ENCODE measurements around the gene GALNT10.

The GALNT10 gene

GRCh38 chr5:154273963-154274827 is 83.7 kb downstream of the GALNT10 start:
- peaks cover 36% of the 10 kb centered on the region for H3K4me1 Mint-ChIP-seq
- no peaks in the 10 kb centered on the region for H3K27me3 Mint-ChIP-seq
- no peak for ATAC-seq
- peaks cover 6% of the 10 kb centered on the region for H3K36me3 Mint-ChIP-seq
- no peak overlapping the region for H3K27ac Mint-ChIP-seq
- H3K4me3 Mint-ChIP-seq: no peak overlapping the region
- no peaks in the 10 kb centered on the region for H3K9me3 Mint-ChIP-seq

DNA sequence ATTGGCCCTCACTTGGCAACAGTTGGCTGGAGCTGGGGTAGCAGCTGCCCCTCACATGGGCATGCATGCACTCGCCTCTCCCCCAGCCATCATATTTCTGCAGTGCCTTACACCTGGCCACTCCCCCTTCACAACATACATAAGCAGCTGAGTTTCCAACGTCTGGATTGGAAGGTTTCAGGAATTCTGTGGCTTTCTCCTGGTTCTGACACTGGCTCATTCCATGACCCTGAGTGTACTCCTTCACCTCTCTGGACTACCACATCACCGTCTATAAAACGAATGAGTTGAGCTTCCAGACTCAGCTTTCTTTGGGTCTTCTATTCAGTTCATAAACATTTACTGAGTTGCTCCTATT is 84.3 kb downstream of the GALNT10 start:
- H3K27ac Mint-ChIP-seq: no peak overlapping the region
- no peak overlapping the region for H3K4me3 Mint-ChIP-seq
- ATAC-seq: no peak
- no peaks in the 10 kb centered on the region for H3K27me3 Mint-ChIP-seq
- H3K9me3 Mint-ChIP-seq: no peaks in the 10 kb centered on the region
- peaks cover 6% of the 10 kb centered on the region for H3K36me3 Mint-ChIP-seq
- H3K4me1 Mint-ChIP-seq: peaks cover 36% of the 10 kb centered on the region

GRCh38 chr5:154275566-154275965 is 85.0 kb downstream of the GALNT10 start:
- H3K36me3 Mint-ChIP-seq: peaks cover 6% of the 10 kb centered on the region
- peaks cover 36% of the 10 kb centered on the region for H3K4me1 Mint-ChIP-seq

DNA sequence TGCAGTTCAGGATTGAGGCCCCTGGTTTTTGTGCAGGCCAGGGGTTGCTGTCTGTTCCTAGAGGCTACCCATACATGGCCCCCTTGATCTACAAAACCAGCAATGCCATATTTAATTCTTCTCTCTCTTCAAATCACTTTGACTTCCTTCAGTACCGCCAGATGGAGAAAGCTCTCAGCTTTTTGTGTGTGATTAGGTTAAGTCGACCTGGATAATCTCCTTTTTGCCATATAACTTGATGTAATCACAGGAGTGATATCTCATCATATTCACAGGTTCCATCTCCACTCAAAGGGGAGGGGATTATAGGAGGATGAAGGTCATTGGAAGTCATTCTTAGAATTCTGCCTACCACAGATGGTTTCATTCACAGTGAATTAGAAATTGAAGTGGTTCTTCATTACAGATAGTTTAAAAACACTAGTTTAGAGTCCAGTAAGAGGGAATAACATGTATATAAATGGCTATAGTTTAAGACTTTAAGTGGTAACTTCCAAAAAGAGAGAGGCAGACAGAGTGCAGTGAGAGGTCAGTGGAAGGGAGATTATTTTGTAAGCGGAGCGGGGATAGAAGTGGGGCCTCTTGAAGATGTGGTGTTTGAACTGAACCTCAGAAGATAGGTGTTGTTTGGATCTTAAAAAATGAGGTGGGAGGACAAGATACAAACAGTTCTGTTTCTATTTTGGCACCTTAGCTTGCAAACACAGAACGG is 85.9 kb downstream of the GALNT10 start:
- peaks cover 6% of the 10 kb centered on the region for H3K36me3 Mint-ChIP-seq
- H3K4me1 Mint-ChIP-seq: peaks cover 36% of the 10 kb centered on the region
- H3K27me3 Mint-ChIP-seq: no peaks in the 10 kb centered on the region
- no peaks in the 10 kb centered on the region for H3K9me3 Mint-ChIP-seq
- no peak overlapping the region for H3K4me3 Mint-ChIP-seq
- no peak for ATAC-seq
- H3K27ac Mint-ChIP-seq: peak overlapping the region; percentile 11

More at GRCh38 chr5:154275566-154275965, 85.0 kb downstream of the GALNT10 start:
- ATAC-seq: no peak
- H3K4me3 Mint-ChIP-seq: no peak overlapping the region
- no peaks in the 10 kb centered on the region for H3K9me3 Mint-ChIP-seq
- no peaks in the 10 kb centered on the region for H3K27me3 Mint-ChIP-seq
- no peak overlapping the region for H3K27ac Mint-ChIP-seq

GRCh38 chr5:154276973-154277331 is 86.4 kb downstream of the GALNT10 start:
- Mint-ChIP-seq H3K4me3 (no peak overlapping the region), H3K4me1 (peaks cover 31% of the 10 kb centered on the region), H3K36me3 (peaks cover 6% of the 10 kb centered on the region), H3K9me3 (no peaks in the 10 kb centered on the region), H3K27ac (peak overlapping the region; percentile 11), H3K27me3 (no peaks in the 10 kb centered on the region)
- ATAC-seq: no peak

DNA sequence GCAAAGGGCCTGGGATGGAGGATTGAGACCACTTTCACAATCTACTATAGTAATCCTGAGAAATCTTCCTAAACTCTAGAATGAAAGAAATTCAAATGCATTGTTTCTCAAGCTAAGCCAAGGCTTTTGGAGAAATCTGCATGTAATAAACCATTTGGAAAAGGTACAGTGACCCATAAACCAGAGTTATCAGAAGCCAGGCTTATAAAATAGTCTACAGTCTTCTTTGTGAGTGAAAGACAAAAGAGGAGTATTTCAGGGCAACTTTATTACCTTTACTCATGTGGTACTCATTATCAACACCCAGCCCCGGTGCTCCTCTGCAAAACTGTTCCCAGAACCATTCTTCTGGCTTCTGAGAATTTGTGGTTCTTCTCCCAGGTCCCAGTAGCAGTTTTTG is 87.0 kb downstream of the GALNT10 start:
- H3K27ac Mint-ChIP-seq: no peak overlapping the region
- H3K9me3 Mint-ChIP-seq: no peaks in the 10 kb centered on the region
- H3K36me3 Mint-ChIP-seq: peaks cover 6% of the 10 kb centered on the region
- H3K4me1 Mint-ChIP-seq: peaks cover 30% of the 10 kb centered on the region
- no peak for ATAC-seq
- H3K4me3 Mint-ChIP-seq: no peak overlapping the region
- H3K27me3 Mint-ChIP-seq: no peaks in the 10 kb centered on the region

- no peak for ATAC-seq
- Mint-ChIP-seq H3K27ac (no peak overlapping the region), H3K9me3 (no peaks in the 10 kb centered on the region), H3K4me1 (peaks cover 23% of the 10 kb centered on the region), H3K4me3 (no peak overlapping the region), H3K27me3 (no peaks in the 10 kb centered on the region), H3K36me3 (peaks cover 6% of the 10 kb centered on the region)
These were observed 87.7 kb downstream of the GALNT10 start for GRCh38 chr5:154278186-154278585.

GRCh38 chr5:154278908-154279307 is 88.4 kb downstream of the GALNT10 start:
- Mint-ChIP-seq H3K4me3 (no peak overlapping the region), H3K27me3 (no peaks in the 10 kb centered on the region), H3K9me3 (no peaks in the 10 kb centered on the region), H3K4me1 (peaks cover 22% of the 10 kb centered on the region), H3K27ac (no peak overlapping the region), H3K36me3 (peaks cover 6% of the 10 kb centered on the region)
- ATAC-seq: no peak

- no peaks in the 10 kb centered on the region for H3K27me3 Mint-ChIP-seq
- H3K4me3 Mint-ChIP-seq: no peak overlapping the region
- no peaks in the 10 kb centered on the region for H3K9me3 Mint-ChIP-seq
- H3K36me3 Mint-ChIP-seq: peaks cover 17% of the 10 kb centered on the region
- H3K4me1 Mint-ChIP-seq: peaks cover 47% of the 10 kb centered on the region
- peak overlapping the region; percentile 48 for H3K27ac Mint-ChIP-seq
- peak; percentile 97 for ATAC-seq
These were observed 93.9 kb downstream of the GALNT10 start for GRCh38 chr5:154284433-154284832.

GRCh38 chr5:154285661-154286408 is 95.3 kb downstream of the GALNT10 start:
- H3K27ac Mint-ChIP-seq: peak overlapping the region; percentile 48
- no peaks in the 10 kb centered on the region for H3K9me3 Mint-ChIP-seq
- peaks cover 47% of the 10 kb centered on the region for H3K4me1 Mint-ChIP-seq
- no peaks in the 10 kb centered on the region for H3K27me3 Mint-ChIP-seq
- no peak for ATAC-seq
- peaks cover 17% of the 10 kb centered on the region for H3K36me3 Mint-ChIP-seq
- no peak overlapping the region for H3K4me3 Mint-ChIP-seq

- no peak overlapping the region for H3K27ac Mint-ChIP-seq
- peaks cover 47% of the 10 kb centered on the region for H3K4me1 Mint-ChIP-seq
- H3K9me3 Mint-ChIP-seq: no peaks in the 10 kb centered on the region
- no peak overlapping the region for H3K4me3 Mint-ChIP-seq
- peaks cover 17% of the 10 kb centered on the region for H3K36me3 Mint-ChIP-seq
- ATAC-seq: no peak
- no peaks in the 10 kb centered on the region for H3K27me3 Mint-ChIP-seq
These were observed 96.0 kb downstream of the GALNT10 start for GRCh38 chr5:154286557-154286956.

DNA sequence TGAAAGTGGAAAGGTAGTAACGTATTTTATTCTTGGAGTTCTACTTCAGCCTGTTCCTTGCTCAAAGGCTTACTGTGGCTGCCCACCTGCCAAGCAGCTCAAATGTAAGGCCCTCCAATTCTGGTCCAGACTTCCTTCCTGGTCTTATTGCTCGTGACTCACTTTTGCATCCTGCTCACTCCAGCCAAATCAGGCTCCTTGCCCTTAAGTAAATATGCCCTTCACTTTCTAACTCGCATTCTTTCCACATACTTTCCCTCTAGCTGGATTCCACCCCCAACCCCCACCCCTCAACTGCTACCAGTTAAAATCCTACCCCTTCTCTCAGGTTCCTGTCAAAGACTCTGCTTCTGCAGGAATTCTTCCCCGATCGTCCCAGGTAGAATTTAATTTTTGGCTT is 96.6 kb downstream of the GALNT10 start:
- Mint-ChIP-seq H3K27ac (no peak overlapping the region), H3K36me3 (peaks cover 17% of the 10 kb centered on the region)

DNA sequence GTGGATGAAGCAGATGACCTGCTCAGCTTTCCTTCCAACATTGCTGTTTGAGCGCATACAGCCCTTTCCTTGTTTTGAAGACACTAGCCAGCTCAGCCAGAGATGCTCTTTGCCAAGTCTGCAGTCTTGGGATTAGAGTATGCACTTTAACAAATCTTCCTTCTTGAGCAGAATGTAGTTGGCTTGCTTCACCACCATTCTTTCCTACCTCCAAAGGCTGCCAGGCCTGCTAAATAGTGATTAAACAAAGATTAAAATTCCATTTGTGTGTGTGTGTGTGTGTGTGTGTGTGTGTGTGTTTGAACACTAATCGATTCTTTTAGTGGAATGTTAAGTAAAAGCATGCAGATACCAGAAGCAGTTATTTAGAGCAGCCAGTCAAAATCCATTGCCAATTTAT is 97.6 kb downstream of the GALNT10 start:
- H3K27me3 Mint-ChIP-seq: no peaks in the 10 kb centered on the region
- peaks cover 17% of the 10 kb centered on the region for H3K36me3 Mint-ChIP-seq
- no peak for ATAC-seq
- H3K4me3 Mint-ChIP-seq: no peak overlapping the region
- H3K9me3 Mint-ChIP-seq: no peaks in the 10 kb centered on the region
- H3K27ac Mint-ChIP-seq: no peak overlapping the region
- H3K4me1 Mint-ChIP-seq: peaks cover 42% of the 10 kb centered on the region

More for the DNA sequence above, 96.6 kb downstream of the GALNT10 start:
- Mint-ChIP-seq H3K27me3 (no peaks in the 10 kb centered on the region), H3K4me1 (peaks cover 45% of the 10 kb centered on the region), H3K9me3 (no peaks in the 10 kb centered on the region), H3K4me3 (no peak overlapping the region)
- ATAC-seq: no peak

GRCh38 chr5:154291917-154292316 is 101.4 kb downstream of the GALNT10 start:
- no peak for ATAC-seq
- H3K4me3 Mint-ChIP-seq: no peak overlapping the region

GRCh38 chr5:154293219-154293618 is 102.7 kb downstream of the GALNT10 start:
- Mint-ChIP-seq H3K4me3 (no peak overlapping the region), H3K9me3 (no peaks in the 10 kb centered on the region), H3K27ac (no peak overlapping the region), H3K4me1 (peaks cover 16% of the 10 kb centered on the region), H3K36me3 (peaks cover 36% of the 10 kb centered on the region), H3K27me3 (no peaks in the 10 kb centered on the region)
- no peak for ATAC-seq

More at GRCh38 chr5:154291917-154292316, 101.4 kb downstream of the GALNT10 start:
- H3K4me1 Mint-ChIP-seq: peaks cover 16% of the 10 kb centered on the region
- no peak overlapping the region for H3K27ac Mint-ChIP-seq
- H3K27me3 Mint-ChIP-seq: no peaks in the 10 kb centered on the region
- no peaks in the 10 kb centered on the region for H3K9me3 Mint-ChIP-seq
- H3K36me3 Mint-ChIP-seq: peaks cover 41% of the 10 kb centered on the region
